Bronchial epithelial cell (primary cell): ENCODE measurements around the gene DNTTIP2. TPM values are rescaled to one million over a fixed set of nuclear protein-coding genes. Genes with fewer than 3 reads are reported as not detected.

Experiments
- DNase-seq: peaks from one replicate; pipeline ENCODE4 v3.0.0-alpha.2; 2010; ENCODE audit warnings: low read depth
- FAIRE-seq: peaks from 2 replicates; lab custom pipeline; 2011; peaks lifted over from hg19 to GRCh38; lab: Jason Lieb, UNC
- H3K27me3 ChIP-seq: 2 replicates; pipeline ENCODE4 v1.5.1; 2011; ENCODE audit warnings: low read length; ENCODE audit not compliant: control insufficient read depth, insufficient read depth
- H3K36me3 ChIP-seq: 2 replicates; pipeline ENCODE4 v1.5.1; 2011; ENCODE audit warnings: low read length; ENCODE audit not compliant: control insufficient read depth, insufficient read depth
- H3K4me3 ChIP-seq: 2 replicates; pipeline ENCODE4 v1.5.1; 2011; ENCODE audit warnings: mild to moderate bottlenecking, low read depth, low read length, control low read depth
- CTCF ChIP-seq: IDR thresholded peaks from 2 replicates; pipeline ENCODE4 v1.5.1; 2011; ENCODE audit warnings: mild to moderate bottlenecking, moderate library complexity, low read length, control low read depth, inconsistent platforms; ENCODE audit not compliant: insufficient read depth, severe bottlenecking
- total RNA-seq: library from RNA; depleted of rRNA; stranded (reverse); fragments of >200 nt; gene quantifications from 2 replicates; pipeline ENCODE4 v1.2.1, GENCODE V29; 2014

DNTTIP2 gene
- total RNA-seq, 1 donor from 2014 or later, result 24.5 TPM

- H3K27me3 ChIP-seq, result no peaks in the 10 kb centered on the region
- H3K4me3 ChIP-seq, result no peak overlapping the region
- peak; percentile 85 for DNase-seq
- no peak for TF ChIP-seq CTCF
- FAIRE-seq, result no peak
- H3K36me3 ChIP-seq, result no peaks in the 10 kb centered on the region
Observed at GRCh38 chr1:93822730-93823425, 56.1 kb downstream of the DNTTIP2 start.

GRCh38 chr1:93821423-93822144 is 57.4 kb downstream of the DNTTIP2 start:
- DNase-seq, result peak; percentile 50
- Histone ChIP-seq H3K4me3 (no peak overlapping the region), H3K27me3 (no peaks in the 10 kb centered on the region), H3K36me3 (no peaks in the 10 kb centered on the region)
- no peak for FAIRE-seq
- no peak for TF ChIP-seq CTCF

GRCh38 chr1:93820554-93821422 is 58.2 kb downstream of the DNTTIP2 start:
- no peak for DNase-seq
- H3K27me3 ChIP-seq, result no peaks in the 10 kb centered on the region
- FAIRE-seq, result no peak

GRCh38 chr1:93818570-93818959 is 60.4 kb downstream of the DNTTIP2 start:
- no peak overlapping the region for H3K4me3 ChIP-seq
- no peaks in the 10 kb centered on the region for H3K27me3 ChIP-seq
- TF ChIP-seq CTCF, result no peak
- DNase-seq (peak; percentile 52), FAIRE-seq (no peak)
- H3K36me3 ChIP-seq, result no peaks in the 10 kb centered on the region

More at GRCh38 chr1:93820554-93821422, 58.2 kb downstream of the DNTTIP2 start:
- Histone ChIP-seq H3K36me3 (no peaks in the 10 kb centered on the region), H3K4me3 (no peak overlapping the region)
- TF ChIP-seq CTCF, result no peak

- DNase-seq, result peak; percentile 65
Observed at GRCh38 chr1:93817819-93818569, 61.0 kb downstream of the DNTTIP2 start.

More at GRCh38 chr1:93817819-93818569, 61.0 kb downstream of the DNTTIP2 start:
- TF ChIP-seq CTCF, result no peak
- Histone ChIP-seq H3K36me3 (no peaks in the 10 kb centered on the region), H3K4me3 (no peak overlapping the region), H3K27me3 (no peaks in the 10 kb centered on the region)
- no peak for FAIRE-seq
